CD4-positive, alpha-beta T cell (primary cell): ENCODE data around the gene LRTM1. TPM values are rescaled to one million over a fixed set of nuclear protein-coding genes. Genes with fewer than 3 reads are reported as not detected.

ENCODE experiments used
- ATAC-seq: fragments of 200-7000 bp; cut with Tn5 transposase; one replicate; pipeline ENCODE4 v1.10.0; 2022; ENCODE audit warnings: mild to moderate bottlenecking; ENCODE audit not compliant: poor library complexity
- CTCF ChIA-PET: fragments of 350-600 bp; sonication (Branson Sonifier 250); formaldehyde crosslinking; loops from one replicate; lab custom pipeline; 2021; ENCODE audit warnings: antibody characterized with exemption, inconsistent platforms; lab: Charles Lee
- POLR2A ChIA-PET: fragments of 350-600 bp; sonication (Branson Sonifier 250); formaldehyde crosslinking; loops from one replicate; lab custom pipeline; 2021; ENCODE audit warnings: antibody characterized with exemption, inconsistent platforms; lab: Charles Lee
- DNase-seq, 14 experiments: peaks; one replicate each; pipeline ENCODE4 v3.0.0-alpha.2; 2013 to 2020; ENCODE audit warnings: mixed read lengths in 2 of 14
- H3K27ac ChIP-seq, 2 donors: one replicate each; pipeline versions ENCODE4 v1.5.1 to v1.7.0; 2013; ENCODE audit warnings: low read length in 2 of 2, low read depth in 1 of 2, mild to moderate bottlenecking in 1 of 2
- H3K27me3 ChIP-seq, 2 experiments: 1 replicate in 1 of 2; 2 replicates in 1 of 2; pipeline versions ENCODE4 v1.6.1 to v1.7.0; 2013; ENCODE audit warnings: low read length in 2 of 2, control low read depth in 1 of 2, mild to moderate bottlenecking in 1 of 2, moderate library complexity in 1 of 2; ENCODE audit not compliant: insufficient read depth in 2 of 2, control insufficient read depth in 1 of 2
- H3K36me3 ChIP-seq: one replicate; pipeline ENCODE4 v1.6.1; 2013; ENCODE audit warnings: low read length, control low read depth; ENCODE audit not compliant: insufficient read depth
- H3K4me1 ChIP-seq: one replicate; pipeline ENCODE4 v1.6.1; 2013; ENCODE audit warnings: low read length, control low read depth; ENCODE audit not compliant: insufficient read depth
- H3K4me3 ChIP-seq: one replicate; pipeline ENCODE4 v1.5.1; 2013; ENCODE audit warnings: mild to moderate bottlenecking, low read length, moderate library complexity
- H3K9me3 ChIP-seq, 2 experiments: 1 replicate in 1 of 2; 2 replicates in 1 of 2; pipeline versions ENCODE4 v1.6.1 to v1.7.0; 2013; ENCODE audit warnings: low read length in 2 of 2, mild to moderate bottlenecking in 2 of 2, control low read depth in 1 of 2, moderate library complexity in 1 of 2; ENCODE audit not compliant: control insufficient read depth in 1 of 2, insufficient read depth in 1 of 2
- H3K27ac Mint-ChIP-seq: one replicate; pipeline ENCODE4 v1.8.0; 2020; ENCODE audit warnings: mixed read lengths
- H3K27me3 Mint-ChIP-seq: one replicate; pipeline ENCODE4 v1.8.0; 2021; ENCODE audit warnings: mixed read lengths
- H3K36me3 Mint-ChIP-seq: one replicate; pipeline ENCODE4 v1.8.0; 2021; ENCODE audit warnings: low read depth, mixed read lengths
- H3K4me1 Mint-ChIP-seq: one replicate; pipeline ENCODE4 v1.8.0; 2021; ENCODE audit warnings: low read depth, mixed read lengths
- H3K4me3 Mint-ChIP-seq: one replicate; pipeline ENCODE4 v1.8.0; 2020; ENCODE audit warnings: mild to moderate bottlenecking, mixed read lengths
- H3K9me3 Mint-ChIP-seq: one replicate; pipeline ENCODE4 v1.8.0; 2020; ENCODE audit warnings: mixed read lengths
- intact Hi-C, 2 experiments: fragments of 100-400 bp; cut with DNase I in 1 of 2; cut with micrococcal nuclease in 1 of 2; formaldehyde crosslinking; loops; one replicate each; pipeline versions ENCODE4 v1.15.1 to v1.9.0; 2023 to 2025; cut with DNase I, micrococcal nuclease
- total RNA-seq, 174 experiments: library from RNA in 2 of 174; stranded (reverse) in 2 of 174; gene quantifications; one replicate each; pipeline ENCODE4 v1.2.3 and lab custom pipeline; 2021 to 2026
- TF ChIP-seq, protein P1 (sequence below): fragments of 200-600 bp; IDR thresholded peaks from one replicate; pipeline ENCODE4 v1.8.0; 2022; ENCODE audit warnings: antibody characterized with exemption, mild to moderate bottlenecking

LRTM1 gene
- total RNA-seq, 2 experiments from 2014 or later: not detected

GRCh38 chr3:54888162-54888561 lies 39.7 kb downstream of the LRTM1 start:
- Histone ChIP-seq H3K9me3 (peaks cover 0 to 7% of the 10 kb centered on the region in 2 experiments), H3K27ac (no peak overlapping the region), H3K27me3 (no peaks in the 10 kb centered on the region), H3K4me1 (no peaks in the 10 kb centered on the region), H3K36me3 (no peaks in the 10 kb centered on the region), H3K4me3 (no peak overlapping the region)
- ATAC-seq (no peak), DNase-seq (no peak)
- Mint-ChIP-seq H3K36me3 (no peaks in the 10 kb centered on the region), H3K9me3 (no peaks in the 10 kb centered on the region), H3K4me1 (no peaks in the 10 kb centered on the region), H3K27me3 (no peaks in the 10 kb centered on the region), H3K4me3 (no peak overlapping the region), H3K27ac (no peak overlapping the region)
- intact Hi-C loops: no loop called here
- CTCF ChIA-PET: no interaction called here
- TF ChIP-seq, protein P1, sequence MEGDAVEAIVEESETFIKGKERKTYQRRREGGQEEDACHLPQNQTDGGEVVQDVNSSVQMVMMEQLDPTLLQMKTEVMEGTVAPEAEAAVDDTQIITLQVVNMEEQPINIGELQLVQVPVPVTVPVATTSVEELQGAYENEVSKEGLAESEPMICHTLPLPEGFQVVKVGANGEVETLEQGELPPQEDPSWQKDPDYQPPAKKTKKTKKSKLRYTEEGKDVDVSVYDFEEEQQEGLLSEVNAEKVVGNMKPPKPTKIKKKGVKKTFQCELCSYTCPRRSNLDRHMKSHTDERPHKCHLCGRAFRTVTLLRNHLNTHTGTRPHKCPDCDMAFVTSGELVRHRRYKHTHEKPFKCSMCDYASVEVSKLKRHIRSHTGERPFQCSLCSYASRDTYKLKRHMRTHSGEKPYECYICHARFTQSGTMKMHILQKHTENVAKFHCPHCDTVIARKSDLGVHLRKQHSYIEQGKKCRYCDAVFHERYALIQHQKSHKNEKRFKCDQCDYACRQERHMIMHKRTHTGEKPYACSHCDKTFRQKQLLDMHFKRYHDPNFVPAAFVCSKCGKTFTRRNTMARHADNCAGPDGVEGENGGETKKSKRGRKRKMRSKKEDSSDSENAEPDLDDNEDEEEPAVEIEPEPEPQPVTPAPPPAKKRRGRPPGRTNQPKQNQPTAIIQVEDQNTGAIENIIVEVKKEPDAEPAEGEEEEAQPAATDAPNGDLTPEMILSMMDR: no peak
- POLR2A ChIA-PET: no interaction called here

GRCh38 chr3:54882129-54882833 lies 45.6 kb downstream of the LRTM1 start:
- TF ChIP-seq, protein P1: no peak
- no peak for DNase-seq
- H3K9me3 ChIP-seq: no peaks in the 10 kb centered on the region
- POLR2A ChIA-PET: no interaction called here
- Mint-ChIP-seq H3K36me3 (no peaks in the 10 kb centered on the region), H3K4me1 (no peaks in the 10 kb centered on the region), H3K27me3 (no peaks in the 10 kb centered on the region), H3K4me3 (no peak overlapping the region), H3K9me3 (no peaks in the 10 kb centered on the region), H3K27ac (no peak overlapping the region)
- CTCF ChIA-PET: no interaction called here
- intact Hi-C loops: no loop called here
- no peak overlapping the region for H3K4me3 ChIP-seq
- H3K27ac ChIP-seq: no peak overlapping the region
- no peaks in the 10 kb centered on the region for H3K27me3 ChIP-seq
- no peaks in the 10 kb centered on the region for H3K36me3 ChIP-seq
- no peak for ATAC-seq
- H3K4me1 ChIP-seq: no peaks in the 10 kb centered on the region

- DNase-seq: no peak
- Histone ChIP-seq H3K9me3 (no peaks in the 10 kb centered on the region), H3K4me3 (no peak overlapping the region), H3K27ac (no peak overlapping the region), H3K36me3 (no peaks in the 10 kb centered on the region), H3K27me3 (no peaks in the 10 kb centered on the region), H3K4me1 (no peaks in the 10 kb centered on the region)
- POLR2A ChIA-PET: no interaction called here
- Mint-ChIP-seq H3K9me3 (no peaks in the 10 kb centered on the region), H3K27ac (no peak overlapping the region), H3K4me3 (no peak overlapping the region), H3K27me3 (no peaks in the 10 kb centered on the region), H3K36me3 (no peaks in the 10 kb centered on the region), H3K4me1 (no peaks in the 10 kb centered on the region)
- no peak for ATAC-seq
- CTCF ChIA-PET: no interaction called here
- TF ChIP-seq, protein P1: no peak
- intact Hi-C loops: no loop called here
These were observed 49.7 kb downstream of the LRTM1 start for GRCh38 chr3:54878145-54878544.
